Choroid plexus epithelial cell (primary cell): ENCODE measurements around the gene SNURF.
"Not testable (repeated sequence)": the region's sequence is repeated elsewhere in the genome, so short reads cannot be mapped to it uniquely, and the experiment has no call there.

Source experiments
- DNase-seq: peaks from one replicate; pipeline ENCODE4 v3.0.0-alpha.2; 2010; ENCODE audit warnings: low read depth
- H3K4me3 ChIP-seq: 2 replicates; pipeline ENCODE4 v1.5.1; 2011; ENCODE audit warnings: low read depth, mild to moderate bottlenecking, control low read depth, low read length, moderate library complexity
- CTCF ChIP-seq: conservative IDR thresholded peaks from 2 replicates; pipeline ENCODE4 v1.5.1; 2011; ENCODE audit warnings: low read depth, mild to moderate bottlenecking, control low read depth, inconsistent platforms, low read length, moderate library complexity

SNURF gene

GRCh38 chr15:24933716-24934115 is 21.1 kb upstream of the SNURF start:
- DNase-seq, result no peak
- TF ChIP-seq CTCF, result no peak
- no peak overlapping the region for H3K4me3 ChIP-seq

- not testable (repeated sequence) for H3K4me3 ChIP-seq, DNase-seq
Observed at GRCh38 chr15:24938224-24938623, 16.6 kb upstream of the SNURF start.

GRCh38 chr15:24940236-24940635 is 14.6 kb upstream of the SNURF start:
- no peak overlapping the region for H3K4me3 ChIP-seq
- no peak for DNase-seq
- TF ChIP-seq CTCF, result no peak

- no peak overlapping the region for H3K4me3 ChIP-seq
- TF ChIP-seq CTCF, result no peak
- DNase-seq, result no peak
Observed at GRCh38 chr15:24943361-24943760, 11.4 kb upstream of the SNURF start.

- DNase-seq, result no peak
- no peak overlapping the region for H3K4me3 ChIP-seq
- TF ChIP-seq CTCF, result no peak
Observed at GRCh38 chr15:24944954-24945353, 9.8 kb upstream of the SNURF start.

GRCh38 chr15:24945711-24946110 is 9.1 kb upstream of the SNURF start:
- no peak for TF ChIP-seq CTCF
- no peak for DNase-seq

GRCh38 chr15:24948495-24948894 is 6.3 kb upstream of the SNURF start:
- no peak for TF ChIP-seq CTCF
- no peak for DNase-seq
- no peak overlapping the region for H3K4me3 ChIP-seq

More at GRCh38 chr15:24945711-24946110, 9.1 kb upstream of the SNURF start:
- H3K4me3 ChIP-seq, result no peak overlapping the region

- DNase-seq, result no peak
- H3K4me3 ChIP-seq, result peak overlapping the region; percentile 70
- TF ChIP-seq CTCF, result no peak
Observed at GRCh38 chr15:24955531-24955921, 739 bp downstream of the SNURF start.
